GM12878 (cell line): ENCODE data around the gene PLEKHD1. TPM values are rescaled to one million over a fixed set of nuclear protein-coding genes. Genes with fewer than 3 reads are reported as not detected.

Experiments
- ATAC-seq: fragments of 200-7000 bp; cut with Tn5 transposase; 3 replicates; pipeline ENCODE4 v1.9.1; 2020; ENCODE audit warnings: mild to moderate bottlenecking, moderate library complexity
- BruUV-seq: library from RNA; stranded (reverse); fragments of 400-500 nt; replicated peaks from 2 replicates; lab custom pipeline; 2021; lab: Mats Ljungman, UMichigan
- CTCF ChIA-PET: fragments of 300-600 bp; sonication (Branson Sonifier 250); formaldehyde crosslinking; extraction: SDS; loops from one replicate; lab custom pipeline; 2021; ENCODE audit warnings: inconsistent platforms; lab: Yijun Ruan, JAX
- POLR2A ChIA-PET: fragments of 350-600 bp; formaldehyde crosslinking; extraction: SDS; loops from one replicate; lab custom pipeline; 2021; ENCODE audit warnings: inconsistent platforms; lab: Charles Lee
- RAD21 ChIA-PET: fragments of 300-600 bp; sonication (Branson Sonifier 250); formaldehyde crosslinking; loops from one replicate; lab custom pipeline; 2023; ENCODE audit warnings: antibody characterized with exemption; ENCODE audit not compliant: unreplicated experiment; lab: Charles Lee
- SMC1A ChIA-PET: fragments of 300-600 bp; sonication (Branson Sonifier 250); formaldehyde crosslinking; loops from one replicate; lab custom pipeline; 2023; ENCODE audit not compliant: unreplicated experiment, uncharacterized antibody; lab: Charles Lee
- DNase-seq: peaks from one replicate; pipeline ENCODE4 v3.0.0-alpha.2; 2011; ENCODE audit warnings: low read depth, low spot score
- FAIRE-seq: peaks from 3 replicates; lab custom pipeline; 2011; peaks lifted over from hg19 to GRCh38; lab: Jason Lieb, UNC
- H2AFZ ChIP-seq: 2 replicates; pipeline ENCODE4 v1.6.0; 2011; ENCODE audit warnings: low read depth, low read length, control low read depth; ENCODE audit not compliant: control insufficient read depth
- H3K27ac ChIP-seq: 2 replicates; pipeline ENCODE4 v1.5.1; 2011; ENCODE audit warnings: control low read depth; ENCODE audit not compliant: control insufficient read depth, insufficient read depth
- H3K27me3 ChIP-seq, 2 experiments: replicated peaks in 1 of 2; 2 replicates each; pipeline versions ENCODE4 v1.6.0 to v1.6.1; 2011; ENCODE audit warnings: low read length in 1 of 2; ENCODE audit not compliant: control insufficient read depth in 2 of 2, insufficient read depth in 2 of 2
- H3K36me3 ChIP-seq, 2 experiments: 2 replicates each; pipeline ENCODE4 v1.5.1; 2011; ENCODE audit warnings: low read length in 1 of 2; ENCODE audit not compliant: control insufficient read depth in 2 of 2, insufficient read depth in 2 of 2
- H3K4me1 ChIP-seq: 2 replicates; pipeline ENCODE4 v1.6.1; 2011; ENCODE audit warnings: mild to moderate bottlenecking, low read length, moderate library complexity, mixed read lengths; ENCODE audit not compliant: control insufficient read depth, insufficient read depth
- H3K4me2 ChIP-seq: 2 replicates; pipeline ENCODE4 v1.6.0; 2011; ENCODE audit warnings: control low read depth; ENCODE audit not compliant: control insufficient read depth, insufficient read depth
- H3K4me3 ChIP-seq: fragments of 200-600 bp; sonication (generic); 2 replicates; pipeline ENCODE4 v1.5.1; 2016
- H3K79me2 ChIP-seq: 2 replicates; pipeline ENCODE4 v1.6.0; 2011; ENCODE audit warnings: low read length; ENCODE audit not compliant: control insufficient read depth, insufficient read depth
- H3K9ac ChIP-seq: 2 replicates; pipeline ENCODE4 v1.8.0; 2011; ENCODE audit warnings: low read length, control low read depth, mixed read lengths; ENCODE audit not compliant: control insufficient read depth, insufficient read depth
- H3K9me3 ChIP-seq: replicated peaks from 3 replicates; pipeline ENCODE4 v1.5.1; 2011; ENCODE audit warnings: mild to moderate bottlenecking, low read length; ENCODE audit not compliant: control insufficient read depth, insufficient read depth
- H4K20me1 ChIP-seq: 2 replicates; pipeline ENCODE4 v1.6.0; 2011; ENCODE audit not compliant: control insufficient read depth, insufficient read depth
- BCLAF1 ChIP-seq: fragments of 450-650 bp; IDR thresholded peaks from 2 replicates; pipeline ENCODE4 v1.6.1; 2017; ENCODE audit warnings: antibody characterized with exemption, mild to moderate bottlenecking, moderate library complexity
- CUX1 ChIP-seq: IDR thresholded peaks from 2 replicates; pipeline ENCODE4 v1.6.1; 2012; ENCODE audit warnings: improper control_type of control experiment, low read depth, low read length; ENCODE audit not compliant: insufficient replicate concordance
- HSF1 ChIP-seq: fragments of 150-350 bp; IDR thresholded peaks from 2 replicates; pipeline ENCODE4 v1.6.1; 2014; ENCODE audit warnings: mild to moderate bottlenecking, low read depth, low read length
- IRF3 ChIP-seq: fragments of 450-650 bp; IDR thresholded peaks from 2 replicates; pipeline ENCODE4 v1.6.1; 2014; ENCODE audit warnings: mild to moderate bottlenecking
- POLR2A ChIP-seq: IDR thresholded peaks from 2 replicates; pipeline ENCODE4 v1.6.1; 2011; ENCODE audit warnings: low read depth, mild to moderate bottlenecking, low read length
- SMAD1 ChIP-seq: fragments of 450-650 bp; IDR thresholded peaks from 2 replicates; pipeline ENCODE4 v1.6.1; 2018; ENCODE audit warnings: mild to moderate bottlenecking, low read depth; ENCODE audit not compliant: partially characterized antibody
- USF2 ChIP-seq: IDR thresholded peaks from 2 replicates; pipeline ENCODE4 v1.6.1; 2011; ENCODE audit warnings: low read depth, low read length, improper control_type of control experiment, borderline replicate concordance
- ZBTB33 ChIP-seq: fragments of 450-650 bp; IDR thresholded peaks from 2 replicates; pipeline ENCODE4 v1.6.1; 2017; ENCODE audit warnings: mild to moderate bottlenecking
- WGBS: methylation state at CpG from one replicate; pipeline ENCODE4 v1.1.6; 2016; ENCODE audit warnings: low lambda C conversion rate; ENCODE audit not compliant: insufficient replicate concordance, insufficient coverage; ENCODE audit errors: missing lambda C conversion rate; 5-methylcytosine and 5-hydroxymethylcytosine counted together
- in situ Hi-C: fragments of 300-500 bp; cut with MboI; formaldehyde crosslinking; loops from 9 replicates; pipeline ENCODE4 v1.14.3; 2018; ENCODE audit warnings: mixed read lengths
- intact Hi-C: fragments of 100-400 bp; cut with micrococcal nuclease; formaldehyde crosslinking; loops from one replicate; pipeline ENCODE4 v1.14.2; 2022; ENCODE audit not compliant: unreplicated experiment
- polyA plus RNA-seq, 11 experiments: library from polyadenylated mRNA; depleted of rRNA in 4 of 11; unstranded in 6 of 11; stranded (reverse) in 5 of 11; fragments of >200 nt; fragmentation: Nextera tagmentation in 4 of 11; fragmentation: Illumina TruSeq in 1 of 11; extraction: Ambion mirVana in 4 of 11; extraction: Trizol in 1 of 11; gene quantifications; 1 replicate in 1 of 11; 2 replicates in 10 of 11; pipeline versions ENCODE4 v1.2.1 to v1.2.3, GENCODE V29; 2011 to 2016; ENCODE audit warnings: inconsistent platforms in 2 of 11, missing spikeins in 2 of 11, low read depth in 1 of 11
- total RNA-seq, 4 experiments: library from RNA; depleted of rRNA in 3 of 4; stranded (reverse); fragments of >200 nt in 3 of 4; fragmentation: Illumina TruSeq in 1 of 4; extraction: Trizol in 1 of 4; gene quantifications; 2 replicates each; pipeline versions ENCODE4 v1.2.1 to v1.2.3, GENCODE V29; 2013 to 2021

Gene PLEKHD1
- total and polyA plus RNA-seq, 10 of the 15 experiments (the other 5 are each of a cell fraction or from before 2014, with no cell fraction given) = 0.01 to 0.08 (median 0.04) TPM; not detected in 6

GRCh38 chr14:69570836-69571330 is 86.4 kb downstream of the PLEKHD1 start:
- RAD21 ChIA-PET = no interaction called here
- peaks cover 11 to 16% of the 10 kb centered on the region in 2 experiments for H3K27me3 ChIP-seq
- in situ Hi-C loops = no loop called here

More at GRCh38 chr14:69570836-69571330, 86.4 kb downstream of the PLEKHD1 start:
- ChIA-PET POLR2A (no interaction called here), CTCF (interaction anchor here (0.8 to 1.3 kb wide), 3 partner anchors 15 to 328 kb away, joined by 3 to 4 read pairs (median 3); no protein-coding TSS in a partner anchor), SMC1A (interaction anchor here (1.6 kb wide), 1 partner anchor 329 kb away, joined by 6 read pairs; no protein-coding TSS in a partner anchor)
- BruUV-seq = no TSS peak
- Histone ChIP-seq H2AFZ (no peak overlapping the region), H3K9ac (no peak overlapping the region), H3K4me3 (no peak overlapping the region), H4K20me1 (no peaks in the 10 kb centered on the region), H3K36me3 (no peaks in the 10 kb centered on the region), H3K79me2 (no peaks in the 10 kb centered on the region), H3K4me2 (no peak overlapping the region), H3K27ac (no peak overlapping the region), H3K9me3 (no peaks in the 10 kb centered on the region; the same call in 2 of the 3 replicates), H3K4me1 (no peaks in the 10 kb centered on the region)
- ATAC-seq = no peak
- 69% methylated on average over 7 of the region's 7 CpGs for WGBS
- FAIRE-seq = no peak
- TF ChIP-seq USF2 = no peak
- no peak for TF ChIP-seq ZBTB33
- no peak for TF ChIP-seq BCLAF1
- TF ChIP-seq SMAD1 = no peak
- no peak for TF ChIP-seq IRF3
- no peak for TF ChIP-seq CUX1
- TF ChIP-seq HSF1 = no peak
- TF ChIP-seq POLR2A = no peak
- DNase-seq = no peak
- intact Hi-C loops = loop anchor here (10.0 kb wide), 1 partner anchor 96 kb away; no protein-coding TSS in a partner anchor
